Heart left ventricle (tissue), 16 donors: ENCODE results near the gene SPDL1. TPM values are rescaled to one million over a fixed set of nuclear protein-coding genes. Genes with fewer than 3 reads are reported as not detected.

ENCODE experiments used
- ATAC-seq, 4 donors: fragments of 200-7000 bp; cut with Tn5 transposase; one replicate each; pipeline ENCODE4 v1.9.1; 2020 to 2022; ENCODE audit warnings: moderate library complexity in 4 of 4, mild to moderate bottlenecking in 3 of 4, moderate number of reproducible peaks in 1 of 4
- DNase-seq, 5 donors: peaks; one replicate each; pipeline ENCODE4 v3.0.0-alpha.2; 2020
- H3K27ac ChIP-seq, 12 donors: fragments of 200-600 bp; sonication (generic) in 4 of 12; one replicate each; pipeline versions ENCODE4 v1.5.0 to v1.8.0; 2016 to 2022; ENCODE audit warnings: mild to moderate bottlenecking in 2 of 12
- H3K27me3 ChIP-seq, 9 donors: fragments of 200-600 bp; sonication (generic) in 2 of 9; one replicate each; pipeline versions ENCODE4 v1.5.1 to v1.8.0; 2016 to 2022; ENCODE audit warnings: mild to moderate bottlenecking in 3 of 9
- H3K36me3 ChIP-seq, 9 donors: fragments of 200-600 bp; sonication (generic) in 2 of 9; one replicate each; pipeline versions ENCODE4 v1.5.0 to v1.8.0; 2018 to 2022; ENCODE audit warnings: mild to moderate bottlenecking in 2 of 9
- H3K4me1 ChIP-seq, 12 donors: fragments of 200-600 bp; sonication (generic) in 4 of 12; one replicate each; pipeline versions ENCODE4 v1.5.0 to v1.8.0; 2016 to 2022; ENCODE audit warnings: mild to moderate bottlenecking in 3 of 12
- H3K4me3 ChIP-seq, 12 donors: fragments of 200-600 bp; sonication (generic) in 4 of 12; one replicate each; pipeline versions ENCODE4 v1.5.0 to v1.8.0; 2017 to 2022; ENCODE audit warnings: mild to moderate bottlenecking in 9 of 12, moderate library complexity in 4 of 12
- H3K9me3 ChIP-seq, 12 donors: fragments of 200-600 bp; sonication (generic) in 4 of 12; one replicate each; pipeline versions ENCODE4 v1.5.0 to v1.8.0; 2016 to 2022; ENCODE audit warnings: mild to moderate bottlenecking in 1 of 12
- POLR2A ChIP-seq, 2 donors: fragments of 450-650 bp; IDR thresholded peaks; one replicate each; pipeline ENCODE4 v1.6.1; 2017; ENCODE audit warnings: antibody characterized with exemption in 2 of 2, mild to moderate bottlenecking in 2 of 2, moderate library complexity in 2 of 2
- WGBS, 4 donors: extraction: QIAGEN DNeasy Blood & Tissue Kit in 2 of 4; methylation state at CpG; one replicate each; pipeline versions ENCODE4 v1.1.5 to v1.1.7; 2013 to 2018; 5-methylcytosine and 5-hydroxymethylcytosine counted together
- intact Hi-C, 10 donors: fragments of 100-400 bp; cut with DNase I; formaldehyde crosslinking; loops; one replicate each; pipeline versions ENCODE4 v1.11.1 to v1.14.2; 2022
- polyA plus RNA-seq, 2 donors: library from polyadenylated mRNA; stranded (reverse); fragments of 200-250 nt; gene quantifications; one replicate each; pipeline ENCODE4 v1.2.3, GENCODE V29; 2013
- total RNA-seq, 9 donors: library from RNA; depleted of rRNA in 2 of 9; stranded (reverse); fragments of >200 nt in 2 of 9; fragmentation: NEBNext Ultra II Directional in 3 of 9; extraction: Animal tissue kit (Norgen Biotek cat#: 25700) in 3 of 9; gene quantifications; one replicate each; pipeline versions ENCODE4 v1.1.0 to v1.2.4, GENCODE V29; 2016 to 2023
- TF ChIP-seq, protein P1 (sequence below), 12 donors: fragments of 200-600 bp; sonication (generic) in 4 of 12; IDR thresholded peaks; one replicate each; pipeline versions ENCODE4 v1.5.0 to v1.8.0; 2018 to 2022; ENCODE audit warnings: antibody characterized with exemption in 12 of 12, mild to moderate bottlenecking in 5 of 12
- donor health status: ischemic (EF 13 %, LVEDD 7.1; RV severe dilation, severe dysfunction).
- donor health status: healthy with polysubstance abuse.
- donor health status: DM: no; HTN: yes; CAD: no.
- donor health status: DM: no; HTN: no; CAD: no.
- donor health status: ischemic (EF 25% LVEDD 6.9; RV normal size, moderate dysfunction).
- donor health status: ischemic (EF 25% LVEDD 5.7; RV mildly dilated, moderate dysfunction).
- donor health status: healthy.
- donor health status: DM: yes; HTN: yes; CAD: no.
- donor health status: ischemic (EF 35%, LVEDD 5.7; RV mildly dilated, moderate dysfunction).
- donor health status: nonischemic (EF 11% LVEDD 7.7; RV severe dilation, severe dysfunction).
- donor health status: DM: yes; HTN: yes; CAD: no.
- donor health status: PGD.
- donor health status: ischemic (EF 29% LVEDD 5.4; RV normal size, mild dysfunction).
- donor health status: nonischemic (EF 23%, LVEDD 6.1; RV moderate dilation, normal function).

Gene SPDL1
- total and polyA plus RNA-seq, 11 donors, result 2.2 to 7.0 (median 5.0) TPM

- Histone ChIP-seq H3K27me3 (peaks cover 0 to 3% (median 0%) of the 10 kb centered on the region in 9 donors), H3K9me3 (no peaks in the 10 kb centered on the region), H3K4me3 (peak overlapping the region; percentile 15 to 95 (median 73)), H3K4me1 (peaks cover 0 to 21% (median 6%) of the 10 kb centered on the region in 12 donors), H3K36me3 (no peaks in the 10 kb centered on the region), H3K27ac (peak overlapping the region in 10 of 12 donors; percentile 41 to 82 (median 75))
- intact Hi-C loops, result loop anchor here in 6 of 10 donors (2.0 to 10.0 kb wide), 6 partner anchors 596 to 906 kb away; no protein-coding TSS in a partner anchor
- DNase-seq (no peak), ATAC-seq (peak; percentile 47 to 62 (median 60))
- no peak for TF ChIP-seq POLR2A (IDR thresholded peaks at IDR 0.05)
- TF ChIP-seq, protein P1, sequence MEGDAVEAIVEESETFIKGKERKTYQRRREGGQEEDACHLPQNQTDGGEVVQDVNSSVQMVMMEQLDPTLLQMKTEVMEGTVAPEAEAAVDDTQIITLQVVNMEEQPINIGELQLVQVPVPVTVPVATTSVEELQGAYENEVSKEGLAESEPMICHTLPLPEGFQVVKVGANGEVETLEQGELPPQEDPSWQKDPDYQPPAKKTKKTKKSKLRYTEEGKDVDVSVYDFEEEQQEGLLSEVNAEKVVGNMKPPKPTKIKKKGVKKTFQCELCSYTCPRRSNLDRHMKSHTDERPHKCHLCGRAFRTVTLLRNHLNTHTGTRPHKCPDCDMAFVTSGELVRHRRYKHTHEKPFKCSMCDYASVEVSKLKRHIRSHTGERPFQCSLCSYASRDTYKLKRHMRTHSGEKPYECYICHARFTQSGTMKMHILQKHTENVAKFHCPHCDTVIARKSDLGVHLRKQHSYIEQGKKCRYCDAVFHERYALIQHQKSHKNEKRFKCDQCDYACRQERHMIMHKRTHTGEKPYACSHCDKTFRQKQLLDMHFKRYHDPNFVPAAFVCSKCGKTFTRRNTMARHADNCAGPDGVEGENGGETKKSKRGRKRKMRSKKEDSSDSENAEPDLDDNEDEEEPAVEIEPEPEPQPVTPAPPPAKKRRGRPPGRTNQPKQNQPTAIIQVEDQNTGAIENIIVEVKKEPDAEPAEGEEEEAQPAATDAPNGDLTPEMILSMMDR (IDR thresholded peaks at IDR 0.05), result no peak
- 5 to 10% (median 7%) methylated on average over 7 of the region's 7 CpGs for whole genome bisulfite sequencing, 4 donors
Observed at GRCh38 chr5:169583101-169583423, 511 bp upstream of the SPDL1 start.

DNA sequence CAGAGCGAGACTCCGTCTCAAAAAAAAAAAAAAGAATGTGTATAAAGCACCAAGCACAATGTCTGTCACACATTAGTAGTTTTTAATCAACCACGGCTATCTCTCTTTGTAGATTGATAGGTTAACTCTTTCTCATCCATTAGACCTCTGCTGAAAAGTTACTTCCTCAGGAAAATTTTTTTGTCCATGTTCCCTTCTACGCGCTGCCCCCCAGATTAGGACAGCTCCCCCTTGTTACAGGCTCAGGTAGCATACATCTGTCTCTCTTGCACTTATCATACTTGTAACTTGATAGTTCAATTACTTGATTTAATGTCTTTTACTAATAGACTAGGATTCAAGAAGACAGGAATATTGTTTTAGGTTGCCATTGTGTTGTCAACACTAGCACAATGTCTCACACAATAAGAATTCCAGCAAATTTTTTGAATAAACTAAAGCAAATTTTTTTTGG lies 1.5 kb downstream of the SPDL1 start:
- DNase-seq (no peak), ATAC-seq (no peak)
- H3K4me3 ChIP-seq, result peak overlapping the region in 6 of 12 donors; percentile 69 to 95 (median 77)
- H3K36me3 ChIP-seq, result peaks cover 0 to 19% (median 17%) of the 10 kb centered on the region in 9 donors
- peaks cover 0 to 21% (median 6%) of the 10 kb centered on the region in 12 donors for H3K4me1 ChIP-seq
- WGBS, 4 donors, result 64 to 78% (median 70%) methylated on average over 5 of the region's 5 CpGs
- H3K9me3 ChIP-seq, result no peaks in the 10 kb centered on the region
- intact Hi-C loops, result loop anchor here in 5 of 10 donors (5.0 to 10.0 kb wide), 5 partner anchors 598 to 908 kb away; no protein-coding TSS in a partner anchor
- no peaks in the 10 kb centered on the region for H3K27me3 ChIP-seq
- H3K27ac ChIP-seq, result no peak overlapping the region
- TF ChIP-seq, protein P1 (IDR thresholded peaks at IDR 0.05), result no peak
- TF ChIP-seq POLR2A (IDR thresholded peaks at IDR 0.05), result no peak

GRCh38 chr5:169590602-169591001 lies 7.0 kb downstream of the SPDL1 start:
- DNase-seq, result no peak
- WGBS, 4 donors, result 90 to 96% (median 94%) methylated on average over 3 of the region's 3 CpGs
- no peaks in the 10 kb centered on the region for H3K9me3 ChIP-seq
- no peak overlapping the region for H3K4me3 ChIP-seq
- no peak overlapping the region for H3K27ac ChIP-seq
- peaks cover 3 to 74% (median 72%) of the 10 kb centered on the region in 9 donors for H3K36me3 ChIP-seq
- H3K4me1 ChIP-seq, result no peaks in the 10 kb centered on the region
- no peak for ATAC-seq
- intact Hi-C loops, result no loop called here
- no peaks in the 10 kb centered on the region for H3K27me3 ChIP-seq
- TF ChIP-seq, protein P1 (IDR thresholded peaks at IDR 0.05), result no peak
- TF ChIP-seq POLR2A (IDR thresholded peaks at IDR 0.05), result no peak

DNA sequence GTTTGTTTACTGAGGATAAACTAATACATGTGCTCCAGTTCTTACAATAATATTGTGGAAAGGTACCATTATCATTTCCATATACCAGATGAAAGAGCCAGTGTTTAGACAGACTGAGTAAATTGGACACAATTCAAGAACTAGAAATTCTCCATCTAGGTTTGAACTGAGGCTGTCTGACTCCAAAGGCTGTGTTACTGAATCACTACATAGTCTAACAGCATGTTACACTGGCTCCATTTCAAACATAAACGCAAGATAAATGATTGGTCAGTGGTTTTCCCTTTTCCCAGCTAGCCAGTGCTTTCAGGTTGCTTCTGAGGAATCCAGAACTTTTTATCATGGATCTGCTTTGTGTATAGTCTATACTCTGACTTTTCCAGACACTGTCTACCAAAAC lies 8.1 kb downstream of the SPDL1 start:
- ATAC-seq (no peak), DNase-seq (no peak)
- H3K27ac ChIP-seq, result no peak overlapping the region
- 0 to 49% (median 1%) methylated on average over 1 of the region's 1 CpG for WGBS, 4 donors
- TF ChIP-seq, protein P1 (IDR thresholded peaks at IDR 0.05), result no peak
- TF ChIP-seq POLR2A (IDR thresholded peaks at IDR 0.05), result no peak
- H3K36me3 ChIP-seq, result peaks cover 3 to 84% (median 81%) of the 10 kb centered on the region in 9 donors
- H3K27me3 ChIP-seq, result no peaks in the 10 kb centered on the region
- H3K4me3 ChIP-seq, result no peak overlapping the region
- no peaks in the 10 kb centered on the region for H3K9me3 ChIP-seq
- intact Hi-C loops, result no loop called here
- H3K4me1 ChIP-seq, result no peaks in the 10 kb centered on the region
